GM19438 (cell line): ENCODE data around the gene KDSR.

Experiments
- ATAC-seq: cut with Tn5 transposase; IDR thresholded peaks from one replicate; pipeline ENCODE4 v1.9.1; 2021; ENCODE audit warnings: low read depth; ENCODE audit not compliant: unreplicated experiment

KDSR gene

DNA sequence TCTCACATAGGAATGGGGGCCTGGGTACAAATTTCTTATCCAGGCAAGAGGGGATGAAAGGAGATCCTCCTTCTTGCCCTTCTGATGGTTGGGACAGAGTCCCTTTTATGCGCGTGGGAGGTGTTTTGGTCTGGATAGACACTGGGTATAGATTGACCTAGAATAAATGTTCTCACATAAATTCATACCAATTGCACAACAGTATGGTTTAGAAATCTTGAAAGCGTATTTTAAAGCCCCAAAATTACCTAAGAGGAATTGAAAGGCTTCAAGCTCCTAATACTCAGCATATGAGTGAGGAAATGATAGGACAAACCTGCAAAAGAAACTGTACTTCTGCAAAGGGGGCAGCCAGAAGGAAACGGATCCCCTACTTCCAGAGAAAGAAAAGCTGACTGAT lies 44.8 kb downstream of the KDSR start:
- no peak for ATAC-seq

GRCh38 chr18:63321291-63321690 lies 45.7 kb downstream of the KDSR start:
- ATAC-seq, result no peak

GRCh38 chr18:63320975-63321265 lies 46.1 kb downstream of the KDSR start:
- no peak for ATAC-seq

DNA sequence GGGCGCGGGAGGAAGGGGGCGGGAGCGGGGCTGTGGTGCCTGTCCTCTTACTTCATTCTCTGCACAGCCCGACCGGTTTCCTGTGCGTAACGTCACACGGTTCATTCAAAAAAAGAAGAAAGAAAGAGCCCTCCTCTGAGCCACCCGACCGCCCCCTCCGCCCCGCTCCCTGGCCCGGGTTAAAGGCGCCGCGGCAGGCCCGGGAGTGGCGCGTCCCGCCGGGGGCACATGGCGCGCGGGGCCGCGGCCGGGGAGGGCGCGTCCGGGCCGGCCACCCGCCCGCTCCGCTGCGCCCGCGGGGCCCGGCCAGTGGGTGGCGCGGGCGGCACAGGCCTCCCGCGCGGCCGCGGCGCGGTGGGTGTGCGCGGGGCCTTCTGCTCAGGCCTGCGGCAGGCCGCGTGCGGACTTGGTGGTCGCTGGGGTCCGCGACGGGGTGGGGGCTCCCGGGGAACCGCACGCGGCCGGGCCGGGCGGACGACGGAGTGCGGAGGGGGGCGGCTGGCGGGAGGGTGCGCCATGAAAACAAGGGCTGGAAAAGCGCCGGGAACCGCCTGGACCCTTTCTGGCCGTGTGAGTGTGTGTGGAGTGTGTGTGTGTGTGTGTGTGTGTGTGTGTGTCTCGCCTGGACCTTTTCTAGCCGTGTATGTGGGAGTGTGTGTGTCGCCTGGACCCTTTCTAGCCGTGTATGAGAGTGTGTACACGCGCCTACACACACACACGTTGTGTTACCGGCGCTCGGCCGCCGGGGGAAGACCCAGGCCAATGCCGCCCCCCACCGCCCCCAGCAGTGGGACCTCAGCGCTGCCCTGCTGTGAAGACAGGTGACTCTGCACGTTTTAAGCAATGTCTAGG lies 46.7 kb downstream of the KDSR start:
- peak; percentile 52 for ATAC-seq

GRCh38 chr18:63319383-63320122 lies 47.5 kb downstream of the KDSR start, which contains the start of gene BCL2:
TSS of gene BCL2 (minus strand) at chr18:63319769.
- ATAC-seq, result peak; percentile 1

DNA sequence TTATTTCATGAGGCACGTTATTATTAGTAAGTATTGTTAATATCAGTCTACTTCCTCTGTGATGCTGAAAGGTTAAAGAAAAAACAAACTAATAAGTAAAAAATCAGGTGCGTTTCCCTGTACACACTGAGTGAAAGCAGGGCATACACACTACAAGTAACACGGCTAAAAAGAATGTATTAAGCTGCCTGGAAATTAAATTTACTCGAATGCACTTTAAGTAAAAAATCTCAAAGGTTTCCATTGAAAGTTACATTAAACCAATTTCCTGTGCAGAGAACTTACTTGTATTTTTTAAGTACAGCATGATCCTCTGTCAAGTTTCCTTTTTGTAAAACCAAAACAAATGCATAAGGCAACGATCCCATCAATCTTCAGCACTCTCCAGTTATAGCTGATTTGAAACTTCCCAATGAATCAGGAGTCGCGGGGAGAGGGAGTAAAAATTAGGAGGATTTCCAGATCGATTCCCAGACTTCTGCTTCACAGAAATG lies 48.1 kb downstream of the KDSR start:
- ATAC-seq, result no peak

DNA sequence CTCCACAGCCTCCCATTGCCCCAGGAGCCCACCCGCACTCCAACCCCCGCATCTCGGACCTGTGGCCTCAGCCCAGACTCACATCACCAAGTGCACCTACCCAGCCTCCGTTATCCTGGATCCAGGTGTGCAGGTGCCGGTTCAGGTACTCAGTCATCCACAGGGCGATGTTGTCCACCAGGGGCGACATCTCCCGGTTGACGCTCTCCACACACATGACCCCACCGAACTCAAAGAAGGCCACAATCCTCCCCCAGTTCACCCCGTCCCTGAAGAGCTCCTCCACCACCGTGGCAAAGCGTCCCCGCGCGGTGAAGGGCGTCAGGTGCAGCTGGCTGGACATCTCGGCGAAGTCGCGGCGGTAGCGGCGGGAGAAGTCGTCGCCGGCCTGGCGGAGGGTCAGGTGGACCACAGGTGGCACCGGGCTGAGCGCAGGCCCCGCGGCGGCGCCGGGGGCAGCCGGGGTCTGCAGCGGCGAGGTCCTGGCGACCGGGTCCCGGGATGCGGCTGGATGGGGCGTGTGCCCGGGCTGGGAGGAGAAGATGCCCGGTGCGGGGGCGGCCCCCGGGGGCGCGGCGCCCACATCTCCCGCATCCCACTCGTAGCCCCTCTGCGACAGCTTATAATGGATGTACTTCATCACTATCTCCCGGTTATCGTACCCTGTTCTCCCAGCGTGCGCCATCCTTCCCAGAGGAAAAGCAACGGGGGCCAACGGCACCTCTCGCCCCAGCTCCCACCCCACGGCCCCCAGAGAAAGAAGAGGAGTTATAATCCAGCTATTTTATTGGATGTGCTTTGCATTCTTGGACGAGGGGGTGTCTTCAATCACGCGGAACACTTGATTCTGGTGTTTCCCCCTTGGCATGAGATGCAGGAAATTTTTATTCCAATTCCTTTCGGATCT lies 48.8 kb downstream of the KDSR start:
- peak; percentile 39 for ATAC-seq

DNA sequence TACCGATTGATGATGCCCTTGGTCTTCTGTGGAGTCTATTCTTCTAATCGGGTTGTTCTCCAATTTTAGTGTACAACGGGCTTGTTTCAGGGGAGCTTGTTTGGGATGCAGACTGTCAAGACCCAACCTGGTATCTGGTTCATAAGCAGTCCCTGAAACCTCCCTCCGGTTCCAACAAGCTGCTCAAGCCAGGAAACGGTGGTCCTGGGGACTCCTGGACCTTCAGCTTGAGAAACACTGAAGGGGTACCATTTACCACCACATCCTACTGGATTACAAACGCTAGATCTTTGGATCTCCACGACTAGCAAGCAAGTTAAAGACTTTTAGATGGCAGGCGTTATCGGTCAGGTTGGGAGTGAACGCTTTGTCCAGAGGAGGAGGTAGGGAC lies 49.5 kb downstream of the KDSR start:
- ATAC-seq, result no peak

GRCh38 chr18:63316612-63317555 lies 50.1 kb downstream of the KDSR start:
- ATAC-seq, result no peak

- no peak for ATAC-seq
Measured at GRCh38 chr18:63315876-63316275, 51.1 kb downstream of the KDSR start.

- no peak for ATAC-seq
Measured at GRCh38 chr18:63315131-63315662, 51.8 kb downstream of the KDSR start.

GRCh38 chr18:63314062-63314790 lies 52.8 kb downstream of the KDSR start:
- no peak for ATAC-seq

DNA sequence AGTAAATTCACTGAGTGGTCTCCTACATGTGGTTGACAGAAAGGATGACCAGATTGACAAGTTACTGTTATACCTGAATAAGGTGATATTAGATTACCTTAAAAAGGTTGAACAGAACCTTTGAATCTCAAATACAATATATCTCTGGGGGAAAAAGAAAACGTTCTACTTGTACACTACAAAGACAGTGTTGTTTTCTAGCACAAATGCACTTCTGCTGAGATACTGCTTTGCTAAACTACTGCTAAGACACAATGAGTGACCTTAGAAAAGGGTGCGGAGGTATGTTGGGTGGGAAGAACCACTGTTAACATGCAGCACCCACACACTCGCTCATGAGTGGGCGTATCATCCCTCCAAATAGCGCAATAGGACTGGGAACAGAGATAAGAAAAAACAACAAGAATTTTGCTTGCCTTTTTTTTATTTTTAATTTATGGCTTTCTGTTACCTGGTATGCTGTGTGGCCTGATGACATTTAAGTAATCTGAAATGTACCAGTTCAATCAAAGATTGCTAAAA lies 53.5 kb downstream of the KDSR start:
- no peak for ATAC-seq

GRCh38 chr18:63312737-63313395 lies 54.1 kb downstream of the KDSR start:
- peak; percentile 29 for ATAC-seq

DNA sequence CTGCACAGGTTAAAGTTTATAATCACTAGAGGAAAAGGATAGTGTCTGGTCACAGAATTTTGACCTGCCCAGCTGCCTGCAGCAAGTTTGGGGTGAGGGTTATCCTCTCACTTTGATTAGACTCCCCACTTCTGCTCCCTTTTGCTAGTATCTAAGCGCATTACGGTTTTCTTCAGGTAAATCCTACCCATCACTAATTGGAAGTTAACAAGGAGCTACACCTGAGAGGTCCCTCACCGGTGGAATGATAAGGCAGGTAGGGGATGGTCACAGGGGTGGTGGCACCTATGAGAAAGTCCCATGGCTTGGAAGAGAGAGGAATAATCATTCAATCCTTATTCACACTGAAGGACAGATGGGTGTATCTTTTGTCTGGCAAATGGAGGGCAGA lies 55.0 kb downstream of the KDSR start:
- peak; percentile 4 for ATAC-seq

DNA sequence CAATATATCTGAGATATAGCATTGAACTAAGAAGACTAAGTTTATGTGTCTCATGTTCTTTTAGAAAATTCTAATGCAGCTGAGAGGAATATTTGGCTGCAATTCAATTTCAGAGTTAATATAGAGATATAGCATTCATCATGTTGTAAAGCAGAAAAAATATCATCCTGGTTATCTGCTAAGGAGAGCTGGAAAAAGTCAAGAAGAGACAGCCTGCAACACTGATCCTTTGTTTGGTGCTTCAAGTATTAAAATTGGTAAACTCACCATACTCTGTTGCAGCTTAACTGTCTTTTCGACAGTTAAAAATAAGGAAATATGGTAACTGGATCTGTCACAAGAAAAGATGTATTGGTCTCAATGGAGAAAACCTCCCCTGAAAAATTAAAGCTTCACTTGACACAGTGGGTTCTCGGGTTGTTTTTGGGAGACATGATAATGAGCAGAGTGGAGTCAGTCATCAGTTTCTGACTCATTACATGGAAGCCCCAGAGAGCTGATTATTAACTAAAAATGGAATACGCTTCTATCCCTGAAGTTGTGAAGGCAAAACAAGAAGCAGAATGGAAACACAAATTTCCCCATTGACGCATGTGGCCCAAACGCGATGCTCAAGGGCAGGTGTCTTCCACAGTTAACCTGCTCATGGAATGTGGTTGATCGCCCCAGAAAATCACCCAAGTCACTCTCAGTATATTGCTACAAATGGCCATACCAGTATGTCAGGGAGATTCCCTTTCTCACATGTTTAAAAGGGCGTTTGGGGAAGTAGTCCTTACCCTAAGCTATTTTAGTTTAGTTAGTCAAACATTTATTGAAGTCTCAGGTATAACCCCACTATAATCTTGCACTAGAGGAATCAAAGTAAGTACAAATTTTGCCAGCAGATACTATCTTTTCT lies 55.6 kb downstream of the KDSR start:
- peak; percentile 65 for ATAC-seq

DNA sequence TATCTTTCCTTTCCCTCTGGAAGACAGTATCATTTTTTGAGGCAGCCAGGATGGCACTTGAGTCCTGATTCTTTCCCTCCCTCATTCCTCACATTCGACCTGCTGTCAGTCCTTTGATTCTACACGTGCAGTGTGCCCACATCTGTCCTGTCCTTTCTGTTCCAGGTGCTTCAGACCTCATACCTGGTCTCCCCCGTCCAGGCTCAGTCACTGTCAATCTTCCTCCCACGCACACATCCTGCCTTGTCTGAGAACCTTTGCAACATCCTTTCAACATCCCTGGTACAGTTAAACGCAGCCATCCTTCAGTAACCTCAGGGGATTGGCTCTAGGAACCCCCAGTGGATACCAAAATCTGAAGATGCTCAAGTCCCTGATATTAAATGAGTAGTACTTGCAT lies 57.6 kb downstream of the KDSR start:
- no peak for ATAC-seq
